Neural progenitor cell (in vitro differentiated cells): ENCODE measurements around the gene EXOC4. TPM values are rescaled to one million over a fixed set of nuclear protein-coding genes. Genes with fewer than 3 reads are reported as not detected.
"Not testable (repeated sequence)": the region's sequence is repeated elsewhere in the genome, so short reads cannot be mapped to it uniquely, and the experiment has no call there.

Experiments
- DNase-seq: peaks from one replicate; pipeline ENCODE4 v3.0.0-alpha.2; 2016; ENCODE audit warnings: low spot score
- H2AFZ ChIP-seq: fragments of 200-600 bp; sonication (generic); replicated peaks from 2 replicates; pipeline ENCODE4 v1.6.1; 2016; ENCODE audit warnings: antibody characterized with exemption
- H3F3A ChIP-seq: fragments of 200-600 bp; sonication (generic); 2 replicates; pipeline ENCODE4 v1.6.1; 2016; ENCODE audit warnings: antibody characterized with exemption, low read depth
- H3K27ac ChIP-seq: fragments of 200-600 bp; sonication (generic); 2 replicates; pipeline ENCODE4 v1.5.1; 2016; ENCODE audit warnings: mild to moderate bottlenecking
- H3K27me3 ChIP-seq: fragments of 200-600 bp; sonication (generic); 2 replicates; pipeline ENCODE4 v1.6.1; 2016; ENCODE audit warnings: mild to moderate bottlenecking, moderate library complexity
- H3K36me3 ChIP-seq: fragments of 200-600 bp; sonication (generic); 2 replicates; pipeline ENCODE4 v1.5.1; 2016
- H3K4me1 ChIP-seq: fragments of 200-600 bp; sonication (generic); 2 replicates; pipeline ENCODE4 v1.6.1; 2016; ENCODE audit warnings: mixed run types
- H3K4me2 ChIP-seq: fragments of 200-600 bp; sonication (generic); 2 replicates; pipeline ENCODE4 v1.6.1; 2016
- H3K4me3 ChIP-seq: fragments of 200-600 bp; sonication (generic); 2 replicates; pipeline ENCODE4 v1.5.1; 2016
- H3K79me2 ChIP-seq: fragments of 200-600 bp; sonication (generic); 2 replicates; pipeline ENCODE4 v1.6.1; 2016; ENCODE audit warnings: low read depth
- H3K9ac ChIP-seq: fragments of 200-600 bp; sonication (generic); 2 replicates; pipeline ENCODE4 v1.6.1; 2016
- H3K9me3 ChIP-seq: fragments of 200-600 bp; sonication (generic); 2 replicates; pipeline ENCODE4 v1.5.1; 2016; ENCODE audit warnings: low read depth
- H4K20me1 ChIP-seq: fragments of 200-600 bp; sonication (generic); 2 replicates; pipeline ENCODE4 v1.6.1; 2016; ENCODE audit warnings: low read depth
- H3K27ac Mint-ChIP-seq: 3 replicates; pipeline ENCODE4 v1.8.0; 2021; ENCODE audit warnings: mixed read lengths
- H3K27me3 Mint-ChIP-seq: 2 replicates; pipeline ENCODE4 v1.8.0; 2022; ENCODE audit warnings: low read depth, mild to moderate bottlenecking, inconsistent platforms, moderate library complexity, mixed read lengths; ENCODE audit not compliant: insufficient read depth
- H3K36me3 Mint-ChIP-seq: 3 replicates; pipeline ENCODE4 v1.8.0; 2021; ENCODE audit warnings: mixed read lengths
- H3K4me1 Mint-ChIP-seq: 3 replicates; pipeline ENCODE4 v1.8.0; 2021; ENCODE audit warnings: mixed read lengths
- H3K4me3 Mint-ChIP-seq: 3 replicates; pipeline ENCODE4 v1.8.0; 2021; ENCODE audit warnings: mild to moderate bottlenecking, moderate library complexity, mixed read lengths
- H3K9me3 Mint-ChIP-seq: 3 replicates; pipeline ENCODE4 v1.8.0; 2020; ENCODE audit warnings: mixed read lengths
- EZH2 ChIP-seq: fragments of 200-600 bp; sonication (generic); IDR thresholded peaks from 2 replicates; pipeline ENCODE4 v1.6.1; 2017; ENCODE audit warnings: antibody characterized with exemption, mild to moderate bottlenecking, moderate library complexity
- EZH2phosphoT487 ChIP-seq: fragments of 200-600 bp; sonication (generic); IDR thresholded peaks from 2 replicates; pipeline ENCODE4 v1.6.1; 2017; ENCODE audit warnings: antibody characterized with exemption
- total RNA-seq: library from RNA; depleted of rRNA; stranded (reverse); fragments of >200 nt; gene quantifications from 2 replicates; pipeline ENCODE4 v1.2.3, GENCODE V29; 2015; ENCODE audit warnings: low replicate concordance
- TF ChIP-seq, protein P1 (sequence below): fragments of 200-600 bp; sonication (generic); IDR thresholded peaks from 2 replicates; pipeline ENCODE4 v1.5.1; 2017; ENCODE audit warnings: antibody characterized with exemption, mild to moderate bottlenecking

EXOC4 gene
- total RNA-seq, 1 donor from 2014 or later = 129 TPM

DNA sequence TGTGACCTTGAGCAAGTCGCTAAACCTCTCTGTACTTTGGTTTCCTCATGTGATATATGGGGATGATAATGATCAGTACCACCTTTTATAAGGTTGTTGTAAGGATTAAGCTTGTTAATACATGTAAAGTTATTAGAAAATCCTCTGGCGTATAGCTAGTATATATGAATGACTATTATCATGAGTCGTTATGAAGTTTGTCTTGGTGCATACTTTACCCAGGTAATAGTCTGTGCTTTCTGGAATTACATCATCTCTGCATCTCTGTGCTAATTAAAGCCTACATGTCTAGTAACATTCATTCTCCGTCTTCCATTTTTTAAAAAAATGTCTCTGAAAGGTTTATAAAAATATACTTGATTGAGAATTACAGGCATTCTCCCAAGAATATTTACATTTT lies 524.8 kb downstream of the EXOC4 start:
- Mint-ChIP-seq H3K27ac (no peak overlapping the region), H3K4me3 (no peak overlapping the region), H3K4me1 (peaks cover 17% of the 10 kb centered on the region), H3K27me3 (no peaks in the 10 kb centered on the region), H3K36me3 (peaks cover 2% of the 10 kb centered on the region), H3K9me3 (no peaks in the 10 kb centered on the region)
- TF ChIP-seq EZH2 (no peak), EZH2phosphoT487 (no peak)
- TF ChIP-seq, protein P1, sequence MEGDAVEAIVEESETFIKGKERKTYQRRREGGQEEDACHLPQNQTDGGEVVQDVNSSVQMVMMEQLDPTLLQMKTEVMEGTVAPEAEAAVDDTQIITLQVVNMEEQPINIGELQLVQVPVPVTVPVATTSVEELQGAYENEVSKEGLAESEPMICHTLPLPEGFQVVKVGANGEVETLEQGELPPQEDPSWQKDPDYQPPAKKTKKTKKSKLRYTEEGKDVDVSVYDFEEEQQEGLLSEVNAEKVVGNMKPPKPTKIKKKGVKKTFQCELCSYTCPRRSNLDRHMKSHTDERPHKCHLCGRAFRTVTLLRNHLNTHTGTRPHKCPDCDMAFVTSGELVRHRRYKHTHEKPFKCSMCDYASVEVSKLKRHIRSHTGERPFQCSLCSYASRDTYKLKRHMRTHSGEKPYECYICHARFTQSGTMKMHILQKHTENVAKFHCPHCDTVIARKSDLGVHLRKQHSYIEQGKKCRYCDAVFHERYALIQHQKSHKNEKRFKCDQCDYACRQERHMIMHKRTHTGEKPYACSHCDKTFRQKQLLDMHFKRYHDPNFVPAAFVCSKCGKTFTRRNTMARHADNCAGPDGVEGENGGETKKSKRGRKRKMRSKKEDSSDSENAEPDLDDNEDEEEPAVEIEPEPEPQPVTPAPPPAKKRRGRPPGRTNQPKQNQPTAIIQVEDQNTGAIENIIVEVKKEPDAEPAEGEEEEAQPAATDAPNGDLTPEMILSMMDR = no peak
- Histone ChIP-seq H2AFZ (no peak overlapping the region), H3K9ac (no peak overlapping the region), H3K36me3 (no peaks in the 10 kb centered on the region), H3K79me2 (no peaks in the 10 kb centered on the region), H3K27ac (no peak overlapping the region), H3K4me3 (no peak overlapping the region), H4K20me1 (no peaks in the 10 kb centered on the region), H3F3A (no peaks in the 10 kb centered on the region), H3K9me3 (no peaks in the 10 kb centered on the region), H3K4me1 (no peaks in the 10 kb centered on the region), H3K27me3 (no peaks in the 10 kb centered on the region), H3K4me2 (no peak overlapping the region)
- no peak for DNase-seq

DNA sequence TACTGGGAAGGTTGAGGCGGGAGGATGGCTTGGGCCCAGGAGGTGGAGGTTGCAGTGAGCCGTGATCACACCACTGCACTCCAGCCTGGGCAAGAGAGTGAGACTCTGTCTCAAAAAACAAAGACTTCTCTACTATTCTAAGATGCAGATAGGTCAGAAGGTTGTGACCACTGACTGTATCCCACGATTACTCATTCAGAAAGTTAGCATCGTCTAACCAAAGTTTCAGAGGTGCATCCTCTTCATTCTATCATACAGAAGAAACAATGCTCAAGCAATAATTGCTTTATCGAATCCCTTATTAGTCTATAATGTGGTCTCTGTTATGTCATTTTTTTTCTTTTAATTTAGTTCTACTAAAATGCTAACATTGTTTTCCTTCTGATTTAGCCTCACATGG lies 525.6 kb downstream of the EXOC4 start:
- no peaks in the 10 kb centered on the region for H3K9me3 ChIP-seq
- no peaks in the 10 kb centered on the region for H3K36me3 ChIP-seq
- no peaks in the 10 kb centered on the region for H3K27me3 ChIP-seq
- H4K20me1 ChIP-seq = no peaks in the 10 kb centered on the region
- no peak overlapping the region for H3K27ac Mint-ChIP-seq
- no peaks in the 10 kb centered on the region for H3K9me3 Mint-ChIP-seq
- H3K79me2 ChIP-seq = no peaks in the 10 kb centered on the region
- H3K4me3 ChIP-seq = no peak overlapping the region
- H3K4me2 ChIP-seq = no peak overlapping the region
- no peak overlapping the region for H2AFZ ChIP-seq
- no peaks in the 10 kb centered on the region for H3K4me1 ChIP-seq
- no peak for TF ChIP-seq EZH2
- TF ChIP-seq EZH2phosphoT487 = no peak
- TF ChIP-seq, protein P1 = no peak
- no peak for DNase-seq
- H3K27ac ChIP-seq = no peak overlapping the region
- H3F3A ChIP-seq = no peaks in the 10 kb centered on the region
- H3K27me3 Mint-ChIP-seq = no peaks in the 10 kb centered on the region
- H3K9ac ChIP-seq = no peak overlapping the region
- H3K36me3 Mint-ChIP-seq = peaks cover 2% of the 10 kb centered on the region
- peaks cover 17% of the 10 kb centered on the region for H3K4me1 Mint-ChIP-seq
- no peak overlapping the region for H3K4me3 Mint-ChIP-seq

DNA sequence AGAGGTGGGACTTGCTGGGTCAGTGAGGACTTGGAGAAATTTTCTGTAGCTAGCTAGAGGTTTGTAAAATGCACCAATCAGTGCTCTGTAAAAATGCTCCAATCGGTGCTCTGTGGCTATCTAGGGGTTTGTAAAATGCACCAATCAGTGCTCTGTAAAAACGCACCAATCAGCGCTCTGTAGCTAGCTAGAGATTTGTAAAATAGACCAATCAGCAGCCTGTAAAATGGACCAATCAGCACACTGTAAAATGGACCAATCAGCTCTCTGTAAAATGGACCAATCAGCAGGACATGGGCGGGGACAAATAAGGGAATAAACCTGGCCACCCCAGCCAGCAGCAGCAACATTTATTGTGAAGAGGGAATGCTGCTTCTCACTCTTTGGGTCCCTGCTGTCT lies 526.7 kb downstream of the EXOC4 start:
- not testable (repeated sequence) for H3K9ac ChIP-seq, H2AFZ ChIP-seq, H3K4me3 ChIP-seq, H3F3A ChIP-seq, H3K79me2 ChIP-seq, DNase-seq, H3K4me3 Mint-ChIP-seq, H3K4me2 ChIP-seq, H3K4me1 ChIP-seq, H4K20me1 ChIP-seq, H3K9me3 ChIP-seq, H3K27ac ChIP-seq, H3K36me3 Mint-ChIP-seq, H3K27ac Mint-ChIP-seq, H3K36me3 ChIP-seq, H3K27me3 ChIP-seq, H3K9me3 Mint-ChIP-seq, H3K27me3 Mint-ChIP-seq
- H3K4me1 Mint-ChIP-seq = peaks cover 11% of the 10 kb centered on the region

- Histone ChIP-seq H3K9ac (no peak overlapping the region), H3K9me3 (no peaks in the 10 kb centered on the region), H3F3A (no peaks in the 10 kb centered on the region), H3K36me3 (no peaks in the 10 kb centered on the region), H3K79me2 (no peaks in the 10 kb centered on the region), H3K4me1 (no peaks in the 10 kb centered on the region), H3K4me3 (no peak overlapping the region), H3K4me2 (no peak overlapping the region), H3K27ac (no peak overlapping the region), H4K20me1 (no peaks in the 10 kb centered on the region), H3K27me3 (no peaks in the 10 kb centered on the region), H2AFZ (no peak overlapping the region)
- Mint-ChIP-seq H3K27ac (no peak overlapping the region), H3K4me1 (peaks cover 4% of the 10 kb centered on the region), H3K9me3 (no peaks in the 10 kb centered on the region), H3K4me3 (no peak overlapping the region), H3K27me3 (no peaks in the 10 kb centered on the region), H3K36me3 (peaks cover 2% of the 10 kb centered on the region)
- no peak for DNase-seq
- TF ChIP-seq EZH2 (no peak), EZH2phosphoT487 (no peak)
- TF ChIP-seq, protein P1 = no peak
These were observed 528.0 kb downstream of the EXOC4 start for GRCh38 chr7:133780912-133781311.
